Transverse colon (tissue), 4 donors: ENCODE data around the gene MDP1. TPM values are rescaled to one million over a fixed set of nuclear protein-coding genes. Genes with fewer than 3 reads are reported as not detected.

Experiments used
- DNase-seq: peaks from one replicate; pipeline ENCODE4 v3.0.0-alpha.2; 2019
- H3K27ac ChIP-seq, 4 donors: fragments of 200-600 bp; sonication (generic); 2 replicates each; pipeline ENCODE4 v1.5.1; 2016 to 2018; ENCODE audit warnings: inconsistent platforms in 4 of 4
- H3K27me3 ChIP-seq: fragments of 200-600 bp; sonication (generic); 2 replicates; pipeline ENCODE4 v1.5.1; 2017; ENCODE audit warnings: inconsistent platforms
- H3K36me3 ChIP-seq, 4 donors: fragments of 200-600 bp; sonication (generic); 2 replicates each; pipeline ENCODE4 v1.5.1; 2017 to 2019; ENCODE audit warnings: inconsistent platforms in 4 of 4
- H3K4me1 ChIP-seq, 4 donors: fragments of 200-600 bp; sonication (generic); 2 replicates each; pipeline ENCODE4 v1.5.1; 2017 to 2020; ENCODE audit warnings: inconsistent platforms in 4 of 4
- H3K4me3 ChIP-seq, 4 donors: fragments of 200-600 bp; sonication (generic); 1 replicate in 1 of 4; 2 replicates in 3 of 4; pipeline versions ENCODE4 v1.5.1 to v1.6.1; 2017 to 2019; ENCODE audit warnings: inconsistent platforms in 4 of 4
- H3K9me3 ChIP-seq, 2 donors: fragments of 200-600 bp; sonication (generic); 2 replicates each; pipeline ENCODE4 v1.5.1; 2017 to 2019; ENCODE audit warnings: inconsistent platforms in 2 of 2
- CTCF ChIP-seq, 5 experiments: fragments of 200-600 bp in 3 of 5; fragments of 450-650 bp in 2 of 5; sonication (generic) in 3 of 5; IDR thresholded peaks; 1 replicate in 2 of 5; 2 replicates in 3 of 5; pipeline ENCODE4 v1.5.1; 2016 to 2017; ENCODE audit warnings: antibody characterized with exemption in 5 of 5, inconsistent platforms in 3 of 5, mild to moderate bottlenecking in 2 of 5, moderate library complexity in 1 of 5
- EP300 ChIP-seq: sonication (generic); formaldehyde crosslinking; IDR thresholded peaks from one replicate; pipeline ENCODE4 v1.6.1; 2017; ENCODE audit warnings: antibody characterized with exemption, low read depth
- POLR2A ChIP-seq: fragments of 450-650 bp; IDR thresholded peaks from one replicate; pipeline ENCODE4 v1.6.1; 2016; ENCODE audit warnings: antibody characterized with exemption, mild to moderate bottlenecking, moderate library complexity
- POLR2AphosphoS5 ChIP-seq, 3 donors: sonication (generic); formaldehyde crosslinking; IDR thresholded peaks; one replicate each; pipeline ENCODE4 v1.6.1; 2016; ENCODE audit warnings: antibody characterized with exemption in 3 of 3
- WGBS, 2 donors: methylation state at CpG; one replicate each; pipeline ENCODE4 v1.1.5; 2018; ENCODE audit warnings: low coverage in 1 of 2; 5-methylcytosine and 5-hydroxymethylcytosine counted together
- in situ Hi-C, 4 donors: fragments of 200-750 bp; cut with MboI; loops; one replicate each; pipeline versions ENCODE4 v1.15.0 to v1.15.1; 2017; ENCODE audit warnings: low sequenced_read_pairs in 3 of 4, low pct_ligation_motif_present in 1 of 4, low pct_unique_long_range_greater_than_20kb in 1 of 4
- intact Hi-C: fragments of 100-400 bp; cut with DNase I; formaldehyde crosslinking; loops from one replicate; pipeline ENCODE4 v1.15.1; 2023; ENCODE audit warnings: low total_unique reads
- total RNA-seq, 4 donors: library from RNA; depleted of rRNA; stranded (reverse); fragments of >200 nt; gene quantifications; one replicate each; pipeline ENCODE4 v1.1.0, GENCODE V29; 2016

MDP1 gene
- total RNA-seq, 4 donors from 2014 or later = 11.1 to 116 (median 40.2) TPM

GRCh38 chr14:24243336-24243836, 27.5 kb upstream of the MDP1 start:
- H3K4me1 ChIP-seq = peaks cover 28 to 40% (median 30%) of the 10 kb centered on the region in 4 donors
- H3K27me3 ChIP-seq = no peaks in the 10 kb centered on the region
- 38% methylated on average over 10 of the region's 10 CpGs; no CpG with 5 or more reads in 1 of the 2 donors for WGBS, 2 donors
- H3K36me3 ChIP-seq = peaks cover 0 to 19% (median 9%) of the 10 kb centered on the region in 4 donors
- in situ Hi-C loops = loop anchor here (5.0 to 25.0 kb wide), 3 partner anchors 54 to 194 kb away; partner anchors contain the start of genes CBLN3 (in 3 of the 4), KHNYN (in 3 of the 4), SDR39U1 (in 3 of the 4) and DHRS1 (in 1 of the 4)
- H3K27ac ChIP-seq = peak overlapping the region; percentile 97 to 100 (median 98)
- no peak for DNase-seq
- H3K9me3 ChIP-seq = no peaks in the 10 kb centered on the region
- no peak for TF ChIP-seq POLR2A
- TF ChIP-seq CTCF (IDR thresholded peaks at IDR 0.05) = no peak
- no peak for TF ChIP-seq EP300
- TF ChIP-seq POLR2AphosphoS5 (IDR thresholded peaks at IDR 0.05) = no peak
- intact Hi-C loops = no loop called here
- H3K4me3 ChIP-seq = peak overlapping the region in 3 of 4 donors; percentile 54 to 78 (median 60)

GRCh38 chr14:24241829-24242443, 26.1 kb upstream of the MDP1 start:
- Histone ChIP-seq H3K36me3 (peaks cover 0 to 32% (median 10%) of the 10 kb centered on the region in 4 donors), H3K9me3 (no peaks in the 10 kb centered on the region), H3K4me3 (peak overlapping the region; percentile 54 to 78 (median 59)), H3K27me3 (no peaks in the 10 kb centered on the region), H3K27ac (peak overlapping the region; percentile 97 to 100 (median 98)), H3K4me1 (peaks cover 28 to 40% (median 30%) of the 10 kb centered on the region in 4 donors)
- in situ Hi-C loops (loop anchor here (5.0 to 25.0 kb wide), 3 partner anchors 55 to 195 kb away; partner anchors contain the start of genes CBLN3 (in 3 of the 4), KHNYN (in 3 of the 4), SDR39U1 (in 3 of the 4) and DHRS1 (in 1 of the 4)), intact Hi-C loops (no loop called here)
- peak; percentile 95 for DNase-seq
- TF ChIP-seq CTCF (IDR thresholded peaks at IDR 0.05) = peak; percentile 63 to 88 (median 67)
- TF ChIP-seq POLR2A = no peak
- peak in 1 of 3 donors; percentile 28 for TF ChIP-seq POLR2AphosphoS5 (IDR thresholded peaks at IDR 0.05)
- TF ChIP-seq EP300 = no peak
- 0 to 1% methylated on average over 3 to 39 of the region's 39 CpGs for WGBS, 2 donors

GRCh38 chr14:24240110-24240918, 24.4 kb upstream of the MDP1 start:
- Histone ChIP-seq H3K27ac (peak overlapping the region in 3 of 4 donors; percentile 97 to 100 (median 99)), H3K9me3 (no peaks in the 10 kb centered on the region), H3K27me3 (no peaks in the 10 kb centered on the region), H3K36me3 (peaks cover 0 to 35% (median 13%) of the 10 kb centered on the region in 4 donors), H3K4me1 (peaks cover 28 to 40% (median 30%) of the 10 kb centered on the region in 4 donors), H3K4me3 (no peak overlapping the region)
- 92 to 93% methylated on average over 3 to 9 of the region's 9 CpGs for WGBS, 2 donors
- no peak for TF ChIP-seq EP300
- TF ChIP-seq CTCF (IDR thresholded peaks at IDR 0.05) = no peak
- no peak for TF ChIP-seq POLR2AphosphoS5 (IDR thresholded peaks at IDR 0.05)
- TF ChIP-seq POLR2A = no peak
- intact Hi-C loops = no loop called here
- no peak for DNase-seq
- in situ Hi-C loops = loop anchor here (5.0 to 25.0 kb wide), 3 partner anchors 57 to 197 kb away; partner anchors contain the start of genes CBLN3 (in 3 of the 4), KHNYN (in 3 of the 4), SDR39U1 (in 3 of the 4) and DHRS1 (in 1 of the 4)
